DOHH2 (cell line): ENCODE data around the gene KCNAB1.

ENCODE experiments used
- CTCF ChIP-seq: fragments of 200-600 bp; sonication (generic); IDR thresholded peaks from one replicate; pipeline ENCODE4 v1.5.1; 2014; ENCODE audit warnings: antibody characterized with exemption, mild to moderate bottlenecking, low read depth, low read length; ENCODE audit not compliant: poor library complexity, severe bottlenecking
- EZH2phosphoT487 ChIP-seq: fragments of 200-600 bp; sonication (generic); IDR thresholded peaks from 2 replicates; pipeline ENCODE4 v1.6.1; 2017; ENCODE audit warnings: borderline replicate concordance, mild to moderate bottlenecking, antibody characterized with exemption, low read length, moderate library complexity, mixed read lengths

GRCh38 chr3:156071031-156071430 is 49.3 kb upstream of the KCNAB1 start:
- TF ChIP-seq CTCF (no peak), EZH2phosphoT487 (no peak)
